ENCODE measurements around the gene TGFB1I1.

GRCh38 chr16:31436221-31437045 lies 35.5 kb upstream of the TGFB1I1 start:
- TF ChIP-seq CTCF (conservative IDR thresholded peaks at IDR 0.05 in 1 of 2, IDR thresholded peaks at IDR 0.05 in 1 of 2; ENCODE audit: extremely low read depth in 1 of 2, insufficient read depth in 1 of 2, low read depth in 1 of 2, low read length in 2 of 2) = no peak
- no peak for TF ChIP-seq EZH2 (IDR thresholded peaks at IDR 0.05; ENCODE audit: borderline replicate concordance, low read length)
